LNCAP (cell line): Measurements from ENCODE around the gene APOBEC3A.

ENCODE experiments used
- CTCF ChIP-seq: fragments of 450-650 bp; IDR thresholded peaks from 2 replicates; pipeline ENCODE4 v1.5.1; 2017; ENCODE audit warnings: mild to moderate bottlenecking

APOBEC3A gene

GRCh38 chr22:38956551-38956950 is 858 bp upstream of the APOBEC3A start:
- TF ChIP-seq CTCF: no peak

GRCh38 chr22:38957808-38958650 is 620 bp downstream of the APOBEC3A start:
- TF ChIP-seq CTCF: no peak

GRCh38 chr22:38959590-38959989 is 2.2 kb downstream of the APOBEC3A start:
- no peak for TF ChIP-seq CTCF

GRCh38 chr22:38963872-38964271 is 6.5 kb downstream of the APOBEC3A start:
- no peak for TF ChIP-seq CTCF

GRCh38 chr22:38964306-38964705 is 6.9 kb downstream of the APOBEC3A start:
- no peak for TF ChIP-seq CTCF

GRCh38 chr22:38964989-38965388 is 7.6 kb downstream of the APOBEC3A start:
- no peak for TF ChIP-seq CTCF

GRCh38 chr22:38965614-38966379 is 8.4 kb downstream of the APOBEC3A start:
- no peak for TF ChIP-seq CTCF
